Fibroblast of lung (primary cell): ENCODE measurements around the gene DNAJC9.

ENCODE experiments used
- EZH2 ChIP-seq: IDR thresholded peaks from 2 replicates; pipeline ENCODE4 v1.5.1; 2012; ENCODE audit warnings: low read length, control low read depth, mild to moderate bottlenecking; ENCODE audit errors: missing control alignments
- TF ChIP-seq, protein P1 (sequence below), 2 donors: IDR thresholded peaks in 1 of 2; conservative IDR thresholded peaks in 1 of 2; 1 replicate in 1 of 2; 2 replicates in 1 of 2; pipeline ENCODE4 v1.5.1; 2011 to 2012; ENCODE audit warnings: low read length in 2 of 2, control low read depth in 1 of 2, inconsistent platforms in 1 of 2, low read depth in 1 of 2, mild to moderate bottlenecking in 1 of 2

DNA sequence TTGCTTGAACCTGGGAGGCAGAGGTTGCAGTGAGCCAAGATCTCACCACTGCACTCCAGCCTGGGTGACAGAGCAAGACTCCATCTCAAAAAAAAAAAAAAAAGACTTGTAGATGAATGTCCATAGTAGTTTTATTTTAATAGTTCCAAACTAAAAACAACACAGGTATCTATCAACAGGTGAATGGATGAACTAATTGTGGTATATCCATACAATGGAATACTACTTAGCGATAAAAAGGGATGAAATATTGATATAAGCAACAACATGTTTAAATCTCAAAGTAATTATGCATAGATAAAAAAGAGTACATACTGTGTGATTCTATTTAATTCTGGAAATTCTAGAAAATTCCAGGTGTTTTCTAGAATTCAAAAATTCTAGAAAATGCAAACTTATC is 42.9 kb upstream of the DNAJC9 start:
- TF ChIP-seq, protein P1, sequence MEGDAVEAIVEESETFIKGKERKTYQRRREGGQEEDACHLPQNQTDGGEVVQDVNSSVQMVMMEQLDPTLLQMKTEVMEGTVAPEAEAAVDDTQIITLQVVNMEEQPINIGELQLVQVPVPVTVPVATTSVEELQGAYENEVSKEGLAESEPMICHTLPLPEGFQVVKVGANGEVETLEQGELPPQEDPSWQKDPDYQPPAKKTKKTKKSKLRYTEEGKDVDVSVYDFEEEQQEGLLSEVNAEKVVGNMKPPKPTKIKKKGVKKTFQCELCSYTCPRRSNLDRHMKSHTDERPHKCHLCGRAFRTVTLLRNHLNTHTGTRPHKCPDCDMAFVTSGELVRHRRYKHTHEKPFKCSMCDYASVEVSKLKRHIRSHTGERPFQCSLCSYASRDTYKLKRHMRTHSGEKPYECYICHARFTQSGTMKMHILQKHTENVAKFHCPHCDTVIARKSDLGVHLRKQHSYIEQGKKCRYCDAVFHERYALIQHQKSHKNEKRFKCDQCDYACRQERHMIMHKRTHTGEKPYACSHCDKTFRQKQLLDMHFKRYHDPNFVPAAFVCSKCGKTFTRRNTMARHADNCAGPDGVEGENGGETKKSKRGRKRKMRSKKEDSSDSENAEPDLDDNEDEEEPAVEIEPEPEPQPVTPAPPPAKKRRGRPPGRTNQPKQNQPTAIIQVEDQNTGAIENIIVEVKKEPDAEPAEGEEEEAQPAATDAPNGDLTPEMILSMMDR (conservative IDR thresholded peaks at IDR 0.05 in 1 of 2, IDR thresholded peaks at IDR 0.05 in 1 of 2; ENCODE audit: low read depth in 1 of 2, low read length in 2 of 2), result no peak
- TF ChIP-seq EZH2, result no peak
